GM18951 (cell line): ENCODE results near the gene HCK.

Source experiments
- POLR2A ChIP-seq: IDR thresholded peaks from 4 replicates; pipeline ENCODE4 v1.6.1; 2011; ENCODE audit warnings: mild to moderate bottlenecking; ENCODE audit not compliant: insufficient read length, insufficient read depth; ENCODE audit errors: extremely low read depth
- in situ Hi-C: fragments of 300-500 bp; cut with MboI; formaldehyde crosslinking; loops from one replicate; pipeline ENCODE4 v1.12.0; 2022; ENCODE audit warnings: low sequenced_read_pairs, mixed read lengths, inconsistent platforms; ENCODE audit not compliant: unreplicated experiment

The HCK gene

DNA sequence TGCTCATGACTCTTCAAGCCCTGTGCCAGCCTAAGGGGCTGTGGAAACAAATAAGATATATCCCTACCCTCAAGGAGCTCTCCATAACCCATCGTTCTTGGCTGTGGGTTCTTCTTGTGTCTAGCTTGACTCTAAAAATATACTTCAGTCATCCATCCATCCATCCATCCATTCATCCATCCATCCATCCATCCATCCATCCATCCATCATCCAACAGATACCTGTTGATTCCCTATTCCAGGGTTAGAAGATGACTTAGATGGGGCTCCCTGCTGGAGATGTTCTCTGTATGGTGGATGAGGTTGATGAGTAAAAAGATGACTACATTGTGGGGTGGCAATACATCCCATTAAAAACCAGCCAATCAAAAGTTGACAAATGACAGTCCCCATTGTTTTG is 23.5 kb downstream of the HCK start:
- in situ Hi-C loops = no loop called here
- no peak for TF ChIP-seq POLR2A

DNA sequence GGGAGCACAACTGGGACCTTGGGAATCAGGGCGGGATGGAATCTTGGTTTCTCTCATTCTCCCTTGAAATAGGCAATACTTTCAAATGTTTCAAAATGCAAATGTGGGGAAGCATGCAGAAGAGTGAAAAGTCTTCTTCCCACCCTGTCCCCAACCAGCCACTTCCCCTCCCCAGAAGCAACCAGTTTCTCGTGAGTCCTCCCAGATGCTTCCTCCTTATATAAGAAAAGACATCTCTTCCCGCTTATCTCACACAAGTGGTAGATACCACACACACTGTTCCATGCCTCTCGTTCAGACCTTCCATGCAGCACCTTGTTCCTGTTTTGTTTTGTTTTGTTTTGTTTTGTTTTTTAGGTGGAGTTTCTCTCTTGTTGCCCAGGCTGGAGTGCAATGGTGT is 25.1 kb downstream of the HCK start:
- in situ Hi-C loops = no loop called here
- no peak for TF ChIP-seq POLR2A

DNA sequence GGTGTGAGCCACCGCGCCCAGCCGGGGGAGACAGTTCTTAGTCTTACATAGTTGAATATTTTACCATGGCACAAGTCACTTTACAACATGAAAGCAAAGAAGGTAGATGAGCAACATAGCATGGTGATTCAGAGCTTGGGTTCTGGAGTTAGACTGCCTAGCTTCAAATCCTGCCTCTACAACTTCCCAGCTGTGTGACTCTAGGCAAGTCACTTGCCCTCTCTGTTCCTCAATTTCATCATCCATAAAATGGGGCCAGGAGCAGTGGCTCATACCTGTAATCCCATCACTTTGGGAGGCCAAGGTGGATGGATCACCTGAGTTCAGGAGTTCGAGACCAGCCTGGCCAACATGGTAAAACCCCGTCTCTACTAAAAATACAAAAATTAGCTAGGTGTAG is 26.3 kb downstream of the HCK start:
- no peak for TF ChIP-seq POLR2A
- in situ Hi-C loops = no loop called here

DNA sequence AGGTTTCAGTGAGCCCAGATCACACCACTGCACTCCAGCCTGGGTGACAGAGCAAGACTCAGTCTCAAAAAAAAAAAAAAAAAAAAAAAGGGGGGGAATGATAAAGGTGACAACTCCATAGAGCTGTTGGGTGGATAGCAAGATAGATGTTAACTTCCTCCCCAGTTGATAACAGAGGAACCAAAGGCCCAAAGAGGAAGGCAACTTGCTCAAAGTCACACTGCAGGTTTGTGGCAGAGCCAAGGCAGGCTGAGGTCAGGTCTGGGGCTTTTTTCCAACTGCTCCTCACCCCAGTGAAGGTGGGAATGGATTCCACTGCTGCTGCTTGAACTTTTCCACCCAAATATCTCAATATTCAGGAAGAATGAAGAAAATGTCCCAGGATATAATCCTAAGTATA is 26.7 kb downstream of the HCK start:
- in situ Hi-C loops = no loop called here
- no peak for TF ChIP-seq POLR2A

DNA sequence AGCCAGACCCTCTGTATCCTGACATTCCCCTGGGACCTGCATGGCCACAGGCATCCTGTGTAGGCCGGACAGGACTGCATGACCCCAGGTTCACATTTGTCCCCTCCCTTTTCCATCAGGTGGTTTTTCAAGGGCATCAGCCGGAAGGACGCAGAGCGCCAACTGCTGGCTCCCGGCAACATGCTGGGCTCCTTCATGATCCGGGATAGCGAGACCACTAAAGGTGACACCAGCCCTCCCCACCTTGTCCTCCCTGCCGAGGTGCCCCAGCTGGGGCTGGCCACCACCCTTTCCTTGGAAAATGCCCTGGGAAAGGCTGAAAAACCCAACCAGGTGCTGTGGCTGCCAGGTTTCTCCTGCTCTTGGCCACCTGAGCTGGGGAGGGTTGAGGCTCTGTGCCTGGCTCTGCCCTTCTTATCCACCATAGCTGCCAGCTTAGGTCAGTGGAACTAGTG is 27.6 kb downstream of the HCK start:
- in situ Hi-C loops = no loop called here
- no peak for TF ChIP-seq POLR2A

DNA sequence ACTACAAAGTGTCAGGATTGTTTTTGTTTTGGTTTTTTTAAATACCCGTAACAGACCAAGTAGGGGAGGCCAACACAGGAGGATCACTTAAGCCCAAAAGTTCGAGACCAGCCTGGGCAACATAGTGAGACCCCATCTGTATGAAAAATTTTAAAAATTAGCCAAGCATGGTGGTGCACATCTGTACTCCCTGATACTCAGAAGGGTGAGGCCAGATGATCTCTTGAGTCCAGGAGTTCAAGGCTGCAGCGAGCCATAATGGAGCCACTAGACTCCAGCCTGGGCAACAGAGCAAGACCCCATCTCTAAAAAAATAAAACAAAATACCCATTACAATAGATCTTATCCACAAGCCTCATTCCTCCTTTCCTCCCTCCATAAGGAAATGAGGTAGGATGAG is 28.7 kb downstream of the HCK start:
- no peak for TF ChIP-seq POLR2A
- in situ Hi-C loops = no loop called here

DNA sequence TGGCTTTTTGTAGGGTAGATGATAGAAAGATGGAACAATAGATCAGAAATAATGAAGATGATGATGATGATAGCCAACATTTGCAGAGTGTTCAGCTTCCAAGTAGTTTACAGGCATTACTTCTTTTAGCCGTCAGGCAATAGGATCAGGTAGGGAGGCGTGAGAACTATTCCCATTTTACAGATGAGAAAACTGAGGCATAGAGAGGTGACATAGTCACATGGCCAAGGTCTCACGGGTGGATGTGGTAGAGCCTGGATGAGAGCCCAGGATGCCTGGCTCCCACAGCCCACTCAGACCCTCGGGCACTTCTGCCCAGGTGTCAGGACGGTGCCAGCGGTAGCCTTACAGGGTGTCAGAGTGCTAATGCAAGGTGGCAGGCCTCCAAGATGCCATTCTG is 31.4 kb downstream of the HCK start:
- in situ Hi-C loops = no loop called here

DNA sequence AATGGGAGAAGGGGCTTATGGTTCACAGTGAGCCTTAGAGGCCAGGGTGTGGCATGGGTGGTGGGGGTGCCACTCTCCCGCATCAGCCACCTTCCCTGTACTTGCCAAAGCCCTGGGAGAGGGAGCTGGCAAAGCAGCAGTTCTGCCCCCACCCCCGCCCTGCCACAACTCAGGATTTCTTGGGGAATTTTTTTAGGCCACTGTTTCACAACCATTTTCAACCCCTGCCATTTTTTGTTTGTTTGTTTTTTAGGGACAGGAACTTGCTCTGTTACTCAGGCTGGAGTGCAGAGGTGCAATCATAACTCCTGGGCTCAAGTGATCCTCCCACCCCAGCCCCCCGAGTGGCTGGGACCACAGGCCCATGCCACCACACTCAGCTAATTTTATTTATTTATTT is 35.0 kb downstream of the HCK start:
- in situ Hi-C loops = no loop called here

More for the DNA sequence above, 31.4 kb downstream of the HCK start:
- no peak for TF ChIP-seq POLR2A

DNA sequence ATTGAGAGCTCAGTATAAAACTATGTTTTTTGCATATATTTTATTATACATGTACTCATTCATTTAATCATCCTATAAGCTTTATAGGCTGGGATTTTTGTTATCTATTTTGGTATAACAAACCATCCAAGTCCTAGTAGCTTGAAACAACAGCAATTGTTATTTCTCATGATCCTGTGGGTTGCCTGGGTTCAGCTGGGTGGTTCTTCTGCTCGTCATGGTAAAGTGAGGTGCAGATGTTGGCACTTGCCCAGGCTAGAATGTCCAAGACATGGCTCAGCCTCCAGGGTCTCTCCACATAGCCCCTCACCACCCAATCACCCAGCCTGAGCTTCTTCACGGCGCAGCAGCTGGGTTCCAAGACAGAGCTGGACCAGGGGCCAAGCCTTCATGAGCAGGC is 36.7 kb downstream of the HCK start:
- TF ChIP-seq POLR2A = no peak
- in situ Hi-C loops = no loop called here

More for the DNA sequence above, 35.0 kb downstream of the HCK start:
- no peak for TF ChIP-seq POLR2A

DNA sequence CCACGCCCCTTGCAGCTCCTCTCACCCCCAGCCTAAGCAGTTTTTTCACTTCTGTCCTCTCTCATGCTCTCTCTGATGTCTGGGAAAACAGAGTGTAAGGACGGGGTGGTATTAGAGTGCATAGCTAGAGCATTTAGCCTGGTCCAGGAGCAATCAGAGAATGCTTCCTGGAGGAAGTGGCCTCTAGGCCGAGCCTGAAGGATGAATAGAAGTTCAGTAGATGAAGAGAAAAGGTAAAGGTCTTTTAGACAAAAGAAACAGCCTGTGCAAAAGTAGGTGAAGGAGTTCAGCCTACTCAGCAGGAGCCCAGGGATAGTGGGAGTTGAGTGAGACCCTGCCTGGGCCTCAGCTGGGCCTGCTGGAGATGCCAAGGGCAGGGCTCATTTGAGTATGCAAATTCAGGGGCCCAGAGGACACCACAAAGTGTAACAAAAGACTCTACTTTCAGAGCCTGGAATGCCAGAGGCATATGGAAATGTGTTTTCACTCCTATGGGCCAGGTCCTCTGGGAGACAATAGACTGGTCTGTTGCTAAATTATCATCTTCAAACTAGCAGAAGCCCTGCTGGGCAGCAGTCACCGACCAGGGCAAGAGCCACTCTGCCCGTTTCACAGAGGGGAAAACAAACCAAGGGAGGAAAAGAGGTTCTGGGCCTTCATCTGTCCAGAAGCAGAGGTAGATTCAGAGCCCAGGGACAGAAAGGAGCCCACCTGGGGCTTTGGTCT is 37.8 kb downstream of the HCK start:
- in situ Hi-C loops = loop anchor here (10.0 kb wide), 1 partner anchor 265 kb away; no protein-coding TSS in a partner anchor
- TF ChIP-seq POLR2A = no peak

DNA sequence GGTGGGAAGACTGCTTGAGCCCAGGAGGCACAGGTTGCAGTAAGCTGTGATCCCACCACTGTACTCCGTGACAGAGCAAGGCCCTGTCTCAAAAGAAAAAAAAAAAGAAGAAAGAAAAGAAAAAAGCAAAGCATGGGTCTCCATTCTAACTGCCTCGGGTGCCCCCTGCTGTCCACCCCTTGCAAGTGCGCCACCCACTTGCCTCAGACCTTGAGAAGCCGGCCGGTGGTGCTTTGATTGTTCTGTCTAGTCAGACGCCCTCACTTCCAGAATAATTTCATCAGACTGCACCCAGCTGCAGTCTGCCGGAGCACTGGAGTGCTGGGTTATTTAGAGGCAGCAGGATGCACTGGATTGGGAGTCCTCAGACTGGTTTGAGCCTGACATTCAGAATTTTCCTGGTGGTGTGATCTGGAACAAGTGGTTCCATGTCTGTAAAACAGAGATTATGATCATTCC is 39.9 kb downstream of the HCK start:
- in situ Hi-C loops = loop anchor here (10.0 kb wide), 1 partner anchor 267 kb away; no protein-coding TSS in a partner anchor
- TF ChIP-seq POLR2A = no peak

DNA sequence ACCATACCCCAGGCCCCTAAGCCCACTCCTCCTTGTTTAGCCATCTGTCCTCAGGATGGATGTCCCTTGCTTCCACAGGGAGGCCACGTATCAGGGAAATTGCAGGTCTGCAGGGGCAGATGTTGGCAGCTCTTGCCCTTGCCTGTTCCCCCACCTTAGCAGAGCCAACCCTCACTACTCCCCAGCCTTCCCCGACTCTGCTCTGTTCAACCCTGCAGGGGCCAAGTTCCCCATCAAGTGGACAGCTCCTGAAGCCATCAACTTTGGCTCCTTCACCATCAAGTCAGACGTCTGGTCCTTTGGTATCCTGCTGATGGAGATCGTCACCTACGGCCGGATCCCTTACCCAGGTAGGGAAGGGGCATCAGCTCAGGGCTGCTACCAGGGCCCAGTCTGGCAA is 46.7 kb downstream of the HCK start:
- in situ Hi-C loops = loop anchor here (10.0 kb wide), 1 partner anchor 274 kb away; no protein-coding TSS in a partner anchor
- TF ChIP-seq POLR2A = no peak

DNA sequence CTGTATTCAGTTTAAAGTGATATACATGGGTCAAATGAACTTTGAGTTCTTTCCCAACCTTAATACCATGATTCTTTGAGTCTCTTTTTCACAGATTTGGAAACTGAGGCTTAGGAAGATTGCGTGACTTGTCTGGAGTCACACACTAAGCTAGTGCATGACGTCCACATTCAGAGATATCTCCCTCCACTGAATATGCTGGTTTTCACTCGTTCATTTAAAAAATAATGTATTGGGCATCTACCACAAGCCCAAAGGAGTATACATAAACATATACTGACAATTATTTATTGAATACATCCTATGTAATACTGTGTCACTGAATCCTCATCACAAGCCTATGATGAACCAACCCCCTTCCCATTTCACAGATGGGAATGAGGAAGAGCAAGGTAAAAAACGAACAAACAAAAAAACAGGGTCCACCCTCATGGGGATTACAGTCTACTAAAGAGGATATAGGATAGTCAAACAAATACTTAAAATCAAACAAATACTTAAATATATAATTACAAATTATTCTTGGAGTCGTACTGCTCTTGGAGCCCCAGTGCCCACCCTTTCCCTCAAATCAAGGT is 56.9 kb downstream of the HCK start:
- in situ Hi-C loops = no loop called here
- TF ChIP-seq POLR2A = no peak

DNA sequence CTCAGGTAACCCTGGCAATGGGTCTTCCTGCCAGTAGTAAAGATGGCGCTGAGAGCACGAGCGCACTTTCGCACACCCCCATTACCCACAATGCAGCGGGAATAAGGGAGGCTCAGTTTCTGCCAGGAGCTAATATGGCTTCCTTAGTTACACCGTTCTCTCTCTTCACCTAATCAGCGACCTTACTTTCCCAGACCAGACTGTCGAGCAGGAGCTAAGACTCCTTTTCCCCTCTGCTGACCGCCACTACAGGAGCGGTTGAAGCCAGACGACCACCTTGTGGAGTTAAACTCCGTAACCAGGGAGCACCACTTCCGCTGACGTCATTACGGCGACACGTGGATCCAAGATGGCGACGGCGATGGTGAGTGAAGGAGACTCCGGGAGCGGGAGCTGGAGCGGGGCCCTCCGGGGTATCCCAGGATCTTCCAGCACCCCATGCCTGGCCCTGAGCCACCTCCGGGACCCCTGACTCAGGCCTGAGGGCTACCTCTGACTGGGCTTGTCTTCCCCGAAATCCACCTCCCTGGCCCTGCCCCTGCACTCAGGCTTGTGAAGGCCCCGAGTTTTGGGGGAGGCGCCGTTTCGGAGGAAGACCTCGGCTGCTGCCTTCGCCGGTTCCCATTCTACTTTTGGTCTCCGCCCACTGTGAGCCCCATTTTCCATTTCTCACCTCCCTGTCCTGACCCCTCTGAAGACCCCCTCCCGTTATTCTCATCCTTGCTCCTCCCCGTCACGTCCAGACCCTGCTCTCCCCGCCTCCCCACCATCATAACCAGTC is 57.5 kb downstream of the HCK start, which contains the start of gene TM9SF4:
TSS of gene TM9SF4 (plus strand) at position 323 of the 781 bp plus-strand sequence. CDS start at position 350, 27 bp downstream.
- peak; percentile 86 for TF ChIP-seq POLR2A
- in situ Hi-C loops = no loop called here
